Stomach smooth muscle (tissue), 2 donors: Measurements from ENCODE around the gene SMIM15.

Experiments used
- H3K27ac ChIP-seq: one replicate; pipeline ENCODE4 v1.7.0; 2013; ENCODE audit warnings: mild to moderate bottlenecking, low read length, inconsistent platforms
- H3K27me3 ChIP-seq, 2 donors: one replicate each; pipeline ENCODE4 v1.7.0; 2013; ENCODE audit warnings: low read length in 2 of 2; ENCODE audit not compliant: insufficient read depth in 2 of 2, control insufficient read depth in 1 of 2
- H3K36me3 ChIP-seq, 2 donors: one replicate each; pipeline ENCODE4 v1.7.0; 2013; ENCODE audit warnings: low read length in 2 of 2; ENCODE audit not compliant: control insufficient read depth in 2 of 2, insufficient read depth in 2 of 2
- H3K4me1 ChIP-seq: one replicate; pipeline ENCODE4 v1.7.0; 2013; ENCODE audit warnings: low read length; ENCODE audit not compliant: control insufficient read depth, insufficient read depth
- H3K4me3 ChIP-seq, 2 donors: one replicate each; pipeline ENCODE4 v1.7.0; 2013; ENCODE audit warnings: low read length in 2 of 2
- H3K9ac ChIP-seq, 2 donors: one replicate each; pipeline ENCODE4 v1.7.0; 2013; ENCODE audit warnings: low read length in 2 of 2, mild to moderate bottlenecking in 1 of 2
- H3K9me3 ChIP-seq, 2 donors: one replicate each; pipeline ENCODE4 v1.7.0; 2013; ENCODE audit warnings: low read length in 2 of 2; ENCODE audit not compliant: control insufficient read depth in 2 of 2
- donor health status: healthy.
- donor health status: Pancreatic carcinoma.

Gene SMIM15

DNA sequence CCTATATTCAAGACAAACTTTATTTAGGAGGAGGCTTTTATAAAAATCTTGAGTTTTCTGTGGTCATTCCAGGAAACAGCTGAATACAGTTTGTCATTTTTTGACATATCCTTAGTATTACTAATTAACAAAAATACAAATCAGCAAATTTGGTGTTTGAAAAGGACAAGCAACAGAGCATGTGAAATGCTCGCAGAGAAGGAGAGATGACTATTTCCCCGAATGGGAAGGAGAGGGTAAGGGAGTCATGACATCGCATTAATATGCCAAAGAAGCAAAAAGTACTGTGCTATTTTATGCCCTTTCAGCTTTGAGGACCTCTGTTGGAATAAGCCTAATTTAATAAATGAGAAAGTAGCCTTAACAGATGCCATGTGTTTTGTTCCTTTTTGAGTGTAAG, 1.8 kb downstream of the SMIM15 start:
- peaks cover 5 to 7% of the 10 kb centered on the region in 2 donors for H3K36me3 ChIP-seq
- peaks cover 3% of the 10 kb centered on the region for H3K4me1 ChIP-seq
- H3K27me3 ChIP-seq, result no peaks in the 10 kb centered on the region
- H3K9me3 ChIP-seq, result no peaks in the 10 kb centered on the region
- H3K4me3 ChIP-seq, result no peak overlapping the region
- no peak overlapping the region for H3K9ac ChIP-seq
- H3K27ac ChIP-seq, result no peak overlapping the region

GRCh38 chr5:61159836-61160235, 2.4 kb downstream of the SMIM15 start:
- no peak overlapping the region for H3K27ac ChIP-seq
- H3K4me1 ChIP-seq, result peaks cover 3% of the 10 kb centered on the region
- H3K9ac ChIP-seq, result no peak overlapping the region

GRCh38 chr5:61159070-61159469, 3.2 kb downstream of the SMIM15 start:
- peaks cover 3% of the 10 kb centered on the region for H3K4me1 ChIP-seq
- H3K27ac ChIP-seq, result no peak overlapping the region
- H3K4me3 ChIP-seq, result no peak overlapping the region
- H3K36me3 ChIP-seq, result peaks cover 5 to 7% of the 10 kb centered on the region in 2 donors
- no peaks in the 10 kb centered on the region for H3K27me3 ChIP-seq
- no peaks in the 10 kb centered on the region for H3K9me3 ChIP-seq
- no peak overlapping the region for H3K9ac ChIP-seq

More at GRCh38 chr5:61159836-61160235, 2.4 kb downstream of the SMIM15 start:
- Histone ChIP-seq H3K9me3 (no peaks in the 10 kb centered on the region), H3K36me3 (peaks cover 5 to 7% of the 10 kb centered on the region in 2 donors), H3K4me3 (no peak overlapping the region), H3K27me3 (no peaks in the 10 kb centered on the region)

DNA sequence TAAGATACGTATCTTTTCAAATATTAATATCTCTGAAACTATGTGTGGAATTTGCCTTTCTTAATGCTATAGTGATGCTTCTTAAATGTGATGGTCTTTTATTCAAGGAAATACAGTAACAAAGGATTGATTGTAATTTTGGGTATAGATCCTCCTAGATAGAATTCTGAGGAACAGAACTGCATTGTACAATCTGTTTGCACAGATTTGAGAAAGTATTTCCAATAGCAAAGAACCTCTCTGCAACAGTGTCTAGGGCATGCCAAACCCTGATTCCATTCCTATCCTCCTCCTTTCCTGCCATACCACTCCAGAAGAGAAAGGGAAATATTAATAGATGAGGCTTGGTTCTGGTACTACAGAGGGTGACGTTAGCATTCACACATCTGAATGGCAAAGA, 10.4 kb downstream of the SMIM15 start:
- Histone ChIP-seq H3K9me3 (no peaks in the 10 kb centered on the region), H3K4me3 (no peak overlapping the region), H3K36me3 (no peaks in the 10 kb centered on the region), H3K27ac (no peak overlapping the region), H3K9ac (no peak overlapping the region), H3K27me3 (no peaks in the 10 kb centered on the region), H3K4me1 (no peaks in the 10 kb centered on the region)

- Histone ChIP-seq H3K9ac (no peak overlapping the region), H3K4me1 (no peaks in the 10 kb centered on the region), H3K27ac (no peak overlapping the region), H3K9me3 (no peaks in the 10 kb centered on the region), H3K4me3 (no peak overlapping the region), H3K36me3 (no peaks in the 10 kb centered on the region), H3K27me3 (no peaks in the 10 kb centered on the region)
Measured at GRCh38 chr5:61148515-61148914, 13.8 kb downstream of the SMIM15 start.

DNA sequence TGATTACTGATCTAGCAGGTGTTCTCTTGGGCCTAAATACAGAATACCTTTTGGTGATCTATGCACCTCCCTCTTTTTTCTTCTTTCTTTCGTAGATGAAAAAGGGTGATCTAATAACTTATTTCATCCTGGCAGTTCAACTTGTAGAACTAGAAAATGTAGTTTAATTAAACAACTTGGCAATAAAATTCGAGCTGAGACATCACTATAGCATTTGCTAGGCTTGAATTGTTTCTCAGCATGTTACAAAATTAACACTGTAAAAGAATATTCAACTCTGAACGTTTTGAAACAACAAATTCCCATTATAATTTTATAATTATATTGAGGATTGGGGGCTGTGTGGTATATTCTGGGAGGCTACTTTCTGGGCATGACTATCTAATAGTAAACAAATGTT, 19.5 kb downstream of the SMIM15 start:
- Histone ChIP-seq H3K4me3 (no peak overlapping the region), H3K27me3 (no peaks in the 10 kb centered on the region), H3K4me1 (no peaks in the 10 kb centered on the region), H3K36me3 (no peaks in the 10 kb centered on the region), H3K27ac (no peak overlapping the region), H3K9ac (no peak overlapping the region), H3K9me3 (no peaks in the 10 kb centered on the region)

- Histone ChIP-seq H3K4me3 (no peak overlapping the region), H3K9ac (no peak overlapping the region), H3K27ac (no peak overlapping the region), H3K36me3 (no peaks in the 10 kb centered on the region), H3K9me3 (no peaks in the 10 kb centered on the region), H3K4me1 (no peaks in the 10 kb centered on the region), H3K27me3 (no peaks in the 10 kb centered on the region)
Measured at GRCh38 chr5:61142391-61142790, 19.9 kb downstream of the SMIM15 start.

DNA sequence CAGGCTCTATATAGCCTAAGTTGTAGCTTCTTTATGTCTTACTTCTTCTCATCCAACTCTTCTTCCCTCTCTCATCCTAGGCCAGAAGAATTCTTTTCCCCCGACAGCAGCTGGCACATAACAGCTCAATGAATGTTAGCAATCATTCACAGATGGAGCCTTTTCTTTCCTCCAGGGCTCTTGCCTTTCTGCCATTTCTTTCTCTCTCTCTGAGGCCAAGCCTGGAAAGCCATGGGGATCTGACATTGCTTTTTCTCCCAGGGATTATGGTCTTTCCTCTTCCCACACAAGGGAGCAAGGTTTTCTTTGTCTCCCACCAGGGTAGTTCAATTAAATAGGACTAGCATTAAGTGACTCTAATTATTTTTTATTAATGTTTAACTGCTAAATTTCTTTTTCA, 20.5 kb downstream of the SMIM15 start:
- no peaks in the 10 kb centered on the region for H3K9me3 ChIP-seq
- no peaks in the 10 kb centered on the region for H3K36me3 ChIP-seq
- H3K27ac ChIP-seq, result no peak overlapping the region
- no peak overlapping the region for H3K9ac ChIP-seq
- no peak overlapping the region for H3K4me3 ChIP-seq
- no peaks in the 10 kb centered on the region for H3K4me1 ChIP-seq
- H3K27me3 ChIP-seq, result no peaks in the 10 kb centered on the region

- no peaks in the 10 kb centered on the region for H3K4me1 ChIP-seq
- no peak overlapping the region for H3K9ac ChIP-seq
- no peaks in the 10 kb centered on the region for H3K27me3 ChIP-seq
- no peaks in the 10 kb centered on the region for H3K36me3 ChIP-seq
- no peak overlapping the region for H3K4me3 ChIP-seq
- H3K9me3 ChIP-seq, result no peaks in the 10 kb centered on the region
- no peak overlapping the region for H3K27ac ChIP-seq
Measured at GRCh38 chr5:61139931-61140330, 22.3 kb downstream of the SMIM15 start.

- H3K27ac ChIP-seq, result no peak overlapping the region
- no peaks in the 10 kb centered on the region for H3K27me3 ChIP-seq
- no peak overlapping the region for H3K4me3 ChIP-seq
Measured at GRCh38 chr5:61139094-61139873, 23.0 kb downstream of the SMIM15 start.

GRCh38 chr5:61137835-61138234, 24.4 kb downstream of the SMIM15 start:
- H3K36me3 ChIP-seq, result no peaks in the 10 kb centered on the region
- H3K9ac ChIP-seq, result no peak overlapping the region
- no peaks in the 10 kb centered on the region for H3K4me1 ChIP-seq
- no peak overlapping the region for H3K27ac ChIP-seq
- H3K4me3 ChIP-seq, result no peak overlapping the region
- no peaks in the 10 kb centered on the region for H3K9me3 ChIP-seq
- H3K27me3 ChIP-seq, result no peaks in the 10 kb centered on the region

More at GRCh38 chr5:61139094-61139873, 23.0 kb downstream of the SMIM15 start:
- Histone ChIP-seq H3K4me1 (no peaks in the 10 kb centered on the region), H3K9ac (no peak overlapping the region), H3K9me3 (no peaks in the 10 kb centered on the region), H3K36me3 (no peaks in the 10 kb centered on the region)
